ENCODE measurements around the gene USP34. TPM values are rescaled to one million over a fixed set of nuclear protein-coding genes. Genes with fewer than 3 reads are reported as not detected.

The USP34 gene
- total RNA-seq, 1 donor from 2014 or later, result 39.8 TPM

DNA sequence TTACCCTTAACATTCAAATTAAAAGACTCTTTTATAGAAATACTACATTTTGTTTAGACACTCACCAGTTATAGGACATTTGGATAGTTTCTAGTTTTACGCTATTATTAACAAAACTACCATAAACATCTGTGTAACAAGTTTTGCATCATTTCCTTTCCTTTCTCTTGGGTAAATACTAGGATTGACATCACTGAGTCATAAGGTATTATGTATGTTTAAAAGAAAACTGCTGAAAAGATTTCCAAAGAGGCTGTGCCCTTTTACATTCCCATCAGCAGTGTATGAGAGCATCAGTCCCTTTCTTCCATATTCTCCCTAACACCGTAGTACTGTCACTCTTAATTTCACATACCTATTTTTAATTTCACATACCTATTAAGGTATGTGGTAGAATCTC lies 130.6 kb downstream of the USP34 start:
- ATAC-seq (no peak), DNase-seq (no peak)
- intact Hi-C loops (cut with micrococcal nuclease), result no loop called here

DNA sequence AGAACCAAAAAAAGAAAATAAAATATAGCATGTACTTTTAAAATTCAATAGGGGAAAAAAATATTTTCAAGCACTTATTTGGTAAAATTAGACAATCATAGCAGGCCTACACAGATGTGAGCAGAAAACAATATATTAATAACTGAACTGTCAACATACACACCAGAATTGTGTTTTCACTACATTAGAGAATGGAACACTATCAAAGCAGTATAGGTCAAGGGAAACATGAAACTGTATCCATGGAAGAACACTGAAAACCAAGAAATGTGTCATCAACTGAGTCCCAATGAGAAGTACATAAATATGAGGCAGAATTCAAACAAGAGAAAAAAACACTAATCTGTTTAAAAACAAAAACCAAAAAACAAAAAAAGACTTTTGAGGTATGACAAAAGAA lies 132.4 kb downstream of the USP34 start:
- intact Hi-C loops (cut with micrococcal nuclease), result no loop called here
- DNase-seq (no peak), ATAC-seq (no peak)

GRCh38 chr2:61335187-61335586 lies 135.7 kb downstream of the USP34 start:
- intact Hi-C loops (cut with micrococcal nuclease), result no loop called here
- ATAC-seq, result no peak
- DNase-seq, result no peak

DNA sequence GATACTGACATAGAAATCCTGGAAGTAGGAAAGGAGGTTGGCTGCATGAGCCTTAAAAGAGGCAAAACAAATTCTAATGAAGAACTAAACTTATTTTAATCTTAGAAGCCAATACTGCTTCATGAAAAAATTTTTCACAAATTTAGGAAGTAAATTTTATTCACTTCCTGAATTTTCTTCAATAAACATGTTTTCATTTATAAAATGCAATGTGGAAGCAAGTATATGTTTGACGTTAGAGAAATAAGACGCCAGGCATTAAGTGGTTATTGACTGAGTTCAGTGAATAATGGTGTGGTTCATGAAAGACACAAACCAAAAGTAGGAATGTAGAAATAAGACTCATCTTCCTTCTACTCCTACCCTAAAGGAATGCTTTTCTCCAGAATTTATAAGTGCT lies 136.4 kb downstream of the USP34 start:
- intact Hi-C loops (cut with micrococcal nuclease), result no loop called here
- DNase-seq (no peak), ATAC-seq (no peak)

DNA sequence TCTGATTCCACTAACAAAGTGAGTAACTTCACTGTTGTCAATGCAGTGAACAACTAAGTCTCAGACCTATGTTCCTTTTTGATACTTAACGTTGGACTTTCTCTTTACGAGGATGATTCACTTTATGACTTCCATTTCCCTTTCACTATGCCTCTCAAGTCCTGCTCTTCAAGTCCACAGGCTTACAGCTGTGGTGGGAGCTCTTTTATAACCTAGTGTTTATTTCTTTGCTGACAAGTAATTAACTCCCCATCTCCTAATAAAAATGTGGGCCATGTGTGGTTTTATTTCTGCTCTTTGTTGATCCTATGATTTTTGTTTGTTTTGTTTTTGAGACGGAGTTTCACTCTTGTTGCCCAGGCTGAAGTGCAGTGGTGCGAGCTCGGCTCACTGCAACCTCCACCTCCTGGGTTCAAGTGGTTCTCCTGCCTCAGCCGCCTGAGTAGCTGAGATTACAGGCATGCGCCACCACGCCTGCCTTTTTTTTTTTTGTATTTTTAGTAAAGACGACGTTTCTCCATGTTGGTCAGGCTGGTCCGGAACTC lies 142.1 kb downstream of the USP34 start:
- DNase-seq, result no peak
- intact Hi-C loops (cut with micrococcal nuclease), result no loop called here
- no peak for ATAC-seq

DNA sequence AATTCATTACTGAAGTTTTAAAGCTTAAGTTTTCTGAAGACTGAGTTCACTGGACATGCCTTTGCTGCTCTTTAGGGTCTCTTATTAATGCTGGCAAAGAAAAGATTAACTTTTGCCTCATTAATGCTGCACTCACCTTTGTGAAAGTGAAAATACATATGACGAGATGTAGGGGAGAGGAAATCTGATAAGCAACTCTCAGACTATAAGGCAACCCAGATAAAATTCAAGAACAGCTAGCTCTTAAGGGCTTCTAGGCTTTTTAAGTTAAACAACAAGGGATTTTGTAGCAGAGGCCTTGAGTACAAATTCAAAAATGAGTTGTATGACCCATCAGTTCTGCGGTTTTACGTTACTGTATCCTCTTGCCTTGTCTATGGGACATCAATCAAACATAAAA lies 143.7 kb downstream of the USP34 start:
- ATAC-seq (no peak), DNase-seq (no peak)
- intact Hi-C loops (cut with micrococcal nuclease), result no loop called here

GRCh38 chr2:61326423-61326822 lies 144.5 kb downstream of the USP34 start:
- intact Hi-C loops (cut with micrococcal nuclease), result no loop called here
- DNase-seq (no peak), ATAC-seq (no peak)

DNA sequence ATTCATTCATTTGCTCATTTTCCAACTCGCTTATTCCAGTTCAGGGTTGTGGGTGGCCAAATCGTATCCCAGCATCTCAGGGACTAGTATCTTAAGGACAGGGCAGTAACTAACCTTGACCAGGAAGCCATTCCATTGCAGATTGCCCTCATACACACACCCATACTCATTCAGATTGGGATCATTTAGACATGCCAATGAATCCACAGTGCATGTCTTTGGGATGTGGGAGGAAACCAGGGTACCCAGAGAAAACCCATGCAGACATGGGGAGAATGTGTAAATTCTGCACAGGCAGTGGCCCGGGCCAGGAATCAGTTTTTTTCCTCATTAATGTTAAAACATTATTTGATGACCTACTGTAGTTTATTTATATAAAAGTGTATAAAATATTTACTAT lies 150.7 kb downstream of the USP34 start:
- intact Hi-C loops (cut with micrococcal nuclease), result no loop called here
- ATAC-seq (no peak), DNase-seq (no peak)

GRCh38 chr2:61318553-61318952 lies 152.3 kb downstream of the USP34 start:
- ATAC-seq (no peak), DNase-seq (no peak)
- intact Hi-C loops (cut with micrococcal nuclease), result no loop called here

DNA sequence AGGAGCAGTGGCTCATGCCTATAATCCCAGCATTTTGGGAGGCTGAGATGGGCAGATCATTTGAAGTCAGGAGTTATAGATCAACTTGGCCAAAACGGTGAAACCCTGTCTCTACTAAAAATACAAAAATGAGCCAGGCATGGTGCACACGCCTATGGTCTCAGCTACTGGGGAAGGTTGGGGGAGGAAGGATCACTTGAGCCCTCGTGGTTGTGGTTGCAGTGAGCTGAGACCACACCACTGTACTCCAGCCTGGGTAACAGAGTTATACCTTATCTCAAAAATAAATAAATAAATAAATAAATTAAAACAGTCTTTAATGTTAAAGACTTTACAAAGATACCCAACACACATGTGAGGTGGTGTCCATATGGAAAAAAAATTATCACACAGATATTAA lies 174.9 kb downstream of the USP34 start:
- ATAC-seq, result no peak
- intact Hi-C loops (cut with micrococcal nuclease), result no loop called here

DNA sequence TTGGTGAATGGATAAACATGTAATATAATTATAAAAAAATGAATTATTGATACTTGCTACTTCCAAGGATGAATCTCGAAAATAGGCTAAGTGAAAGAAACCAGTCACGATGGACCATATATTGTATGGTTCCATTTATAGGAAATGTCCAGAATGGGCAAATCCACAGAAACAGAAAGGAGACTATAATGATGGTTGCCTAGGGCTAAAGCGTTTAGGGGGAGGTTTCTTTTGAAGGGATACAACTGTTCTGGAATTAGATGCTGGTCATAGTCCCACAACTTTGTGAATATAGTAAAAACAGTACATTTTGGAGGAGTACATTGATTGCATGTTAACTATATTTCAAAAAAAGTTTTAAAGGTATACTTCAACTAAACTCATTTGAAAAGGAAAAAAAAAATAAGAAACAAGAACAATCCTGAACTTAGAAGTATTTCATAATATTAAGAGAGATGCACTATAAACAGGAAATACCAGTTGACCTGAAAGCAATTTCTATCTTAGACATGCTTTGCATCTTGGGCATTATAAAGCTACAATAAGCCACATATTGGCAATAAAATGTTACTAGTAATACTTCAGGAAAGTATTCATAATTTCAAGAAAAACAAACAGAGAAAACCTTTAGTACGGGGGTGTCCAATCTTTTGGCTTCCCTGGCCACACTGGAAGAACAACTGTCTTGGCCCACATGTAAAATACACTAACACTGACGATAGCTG lies 178.9 kb downstream of the USP34 start:
- intact Hi-C loops (cut with micrococcal nuclease), result no loop called here
- no peak for DNase-seq

More for the DNA sequence above, 174.9 kb downstream of the USP34 start:
- DNase-seq, result no peak

DNA sequence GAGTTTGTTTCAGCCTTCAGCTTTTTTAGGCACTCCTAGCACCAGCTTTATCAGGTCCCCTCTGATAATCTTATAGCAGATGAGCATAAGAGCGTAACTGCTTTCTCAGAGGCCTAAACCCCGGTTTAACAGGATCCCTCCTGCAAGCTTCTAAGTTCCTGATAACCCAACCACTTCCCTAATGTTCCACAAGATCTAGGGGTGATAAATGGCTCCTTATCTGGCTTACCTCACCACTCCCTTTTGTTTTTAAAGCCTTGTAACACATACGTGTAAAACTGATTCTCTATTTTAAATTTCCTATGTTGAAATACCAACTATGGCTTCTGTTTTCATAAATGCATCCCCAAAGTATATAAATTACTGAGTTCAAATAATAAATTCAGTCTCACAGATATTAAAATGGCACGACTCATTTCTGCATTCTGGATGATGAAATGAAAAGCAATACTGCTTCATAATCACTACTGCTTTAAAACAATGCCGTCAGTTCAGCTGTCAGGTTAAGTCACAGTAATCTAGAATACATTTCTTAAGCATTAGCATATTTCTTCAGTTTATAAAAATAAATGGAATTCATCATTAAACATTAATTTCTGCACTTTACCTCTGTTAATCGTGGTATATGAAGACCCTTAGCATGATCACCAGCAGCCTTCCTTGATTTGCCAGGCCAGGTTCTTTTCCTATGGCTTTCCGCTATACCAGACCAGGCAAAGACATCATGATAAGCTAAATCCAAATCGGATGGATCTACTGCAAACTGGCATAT lies 182.6 kb downstream of the USP34 start:
- DNase-seq, result no peak
- no peak for ATAC-seq
- intact Hi-C loops (cut with micrococcal nuclease), result loop anchor here (10.0 kb wide), 1 partner anchor 73 kb away; no protein-coding TSS in a partner anchor

More for the DNA sequence above, 178.9 kb downstream of the USP34 start:
- ATAC-seq, result no peak

- DNase-seq, result no peak
- intact Hi-C loops (cut with micrococcal nuclease), result loop anchor here (10.0 kb wide), 1 partner anchor 72 kb away; no protein-coding TSS in a partner anchor
- ATAC-seq, result no peak
Observed at GRCh38 chr2:61287254-61287653, 183.6 kb downstream of the USP34 start.

- intact Hi-C loops (cut with micrococcal nuclease), result loop anchor here (10.0 kb wide), 1 partner anchor 69 kb away; no protein-coding TSS in a partner anchor
- DNase-seq (no peak), ATAC-seq (no peak)
Observed at GRCh38 chr2:61283443-61284160, 187.3 kb downstream of the USP34 start.

GRCh38 chr2:61282104-61282590 lies 188.7 kb downstream of the USP34 start:
- intact Hi-C loops (cut with micrococcal nuclease), result loop anchor here (10.0 kb wide), 1 partner anchor 67 kb away; no protein-coding TSS in a partner anchor
- DNase-seq (no peak), ATAC-seq (no peak)

- intact Hi-C loops (cut with micrococcal nuclease), result loop anchor here (10.0 kb wide), 1 partner anchor 67 kb away; no protein-coding TSS in a partner anchor
- DNase-seq (no peak), ATAC-seq (no peak)
Observed at GRCh38 chr2:61281321-61281720, 189.6 kb downstream of the USP34 start.

DNA sequence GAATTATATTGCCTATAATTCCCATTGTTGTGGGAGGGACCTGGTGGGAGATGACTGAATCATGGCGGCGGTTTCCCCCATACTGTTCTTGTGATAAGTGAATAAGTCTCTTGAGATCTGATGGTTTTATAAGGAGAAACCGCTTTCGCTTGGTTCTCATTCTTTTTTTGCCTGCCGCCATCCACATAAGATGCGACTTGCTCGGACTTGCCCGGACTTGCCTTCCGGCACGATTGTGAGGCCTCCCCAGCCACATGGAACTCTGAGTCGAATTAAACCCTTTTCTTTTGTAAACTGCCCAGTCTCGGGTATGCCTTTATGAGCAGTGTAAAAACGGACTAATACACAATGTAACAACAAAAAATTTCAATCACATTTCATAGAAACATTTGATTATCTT lies 193.1 kb downstream of the USP34 start:
- DNase-seq (no peak), ATAC-seq (no peak)
- intact Hi-C loops (cut with micrococcal nuclease), result no loop called here

DNA sequence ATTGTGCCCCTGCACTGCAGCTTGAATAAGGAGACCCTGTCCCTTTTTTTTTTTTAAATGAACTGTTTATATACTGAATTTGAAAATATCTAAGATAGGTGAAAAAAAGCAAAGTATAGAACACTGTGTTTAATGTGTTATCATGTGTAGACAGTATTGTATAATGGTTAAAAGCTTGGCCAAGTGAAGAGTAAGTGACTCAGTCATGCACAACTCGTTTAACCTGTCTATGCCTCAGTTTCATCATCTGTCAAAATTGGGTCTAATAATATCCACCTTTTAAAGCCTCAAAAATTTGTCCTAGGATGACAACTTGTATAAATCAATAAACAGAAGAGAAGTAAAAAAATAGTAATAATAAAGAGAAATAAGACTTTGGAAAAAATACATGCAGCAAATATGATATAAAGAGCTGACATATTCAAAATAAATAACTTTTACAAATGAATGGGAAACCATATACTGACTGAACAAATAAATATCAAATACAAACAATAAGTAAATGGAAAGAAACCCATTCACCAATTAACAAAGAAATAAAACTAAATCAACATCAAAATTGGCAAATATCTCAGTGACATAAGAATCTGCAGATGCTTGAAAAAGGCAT lies 195.2 kb downstream of the USP34 start:
- DNase-seq, result no peak
- intact Hi-C loops (cut with micrococcal nuclease), result no loop called here
- no peak for ATAC-seq

Data from left ventricle myocardium superior (tissue), 1 donor.